ENCODE data around the gene SMIM1.

DNA sequence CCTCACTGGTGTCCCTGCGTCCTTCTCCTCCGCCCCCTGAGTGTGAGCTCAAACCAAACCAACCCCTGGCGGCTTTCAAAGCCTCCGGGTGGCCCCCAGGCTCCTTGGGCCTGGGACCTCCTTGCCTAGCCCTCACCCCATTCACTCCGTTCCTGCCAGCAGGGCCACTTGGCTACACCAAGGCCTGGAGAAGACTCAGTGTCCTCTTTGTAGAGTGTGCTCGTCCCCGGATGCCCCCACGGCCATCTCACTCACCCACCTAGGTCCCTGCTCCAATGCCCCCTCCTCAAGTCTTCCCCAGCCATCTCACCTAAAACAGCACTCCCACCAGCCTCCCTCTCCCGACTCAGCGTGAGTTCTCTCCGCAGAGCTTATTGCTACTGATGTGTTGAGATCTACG, 27.5 kb upstream of the SMIM1 start:
- TF ChIP-seq POLR2A (IDR thresholded peaks at IDR 0.05; ENCODE audit: low read length) (no peak), GATA1 (IDR thresholded peaks at IDR 0.05; ENCODE audit: low read depth, low read length) (no peak)
